Mesenteric fat pad (tissue), 1 donor: ENCODE data around the gene KDELR3. TPM values are rescaled to one million over a fixed set of nuclear protein-coding genes. Genes with fewer than 3 reads are reported as not detected.

ENCODE experiments used
- DNase-seq: peaks from one replicate; pipeline ENCODE4 v3.0.0-alpha.2; 2020; ENCODE audit warnings: low spot score
- total RNA-seq: library from RNA; stranded (reverse); fragmentation: NEBNext Ultra II Directional; extraction: Animal tissue kit (Norgen Biotek cat#: 25700); gene quantifications from one replicate; pipeline ENCODE4 v1.2.1, GENCODE V29; 2021
- donor health status: DM: yes; HTN: yes; CAD: no.

KDELR3 gene
- total RNA-seq, 1 donor from 2014 or later = 19.0 TPM

GRCh38 chr22:38513063-38513462, 45.2 kb downstream of the KDELR3 start:
- DNase-seq = no peak

GRCh38 chr22:38518620-38519019, 50.7 kb downstream of the KDELR3 start:
- DNase-seq = no peak

GRCh38 chr22:38519453-38520250, 51.8 kb downstream of the KDELR3 start:
- no peak for DNase-seq

GRCh38 chr22:38523029-38523428, 55.1 kb downstream of the KDELR3 start:
- DNase-seq = no peak

- no peak for DNase-seq
Measured at GRCh38 chr22:38523479-38523878, 55.6 kb downstream of the KDELR3 start.

- DNase-seq = no peak
Measured at GRCh38 chr22:38524429-38524828, 56.5 kb downstream of the KDELR3 start.

GRCh38 chr22:38531251-38531938, 63.5 kb downstream of the KDELR3 start:
- DNase-seq = no peak

Other genes starting within 250 kb of the KDELR3 start
- gene TMEM184B, start 195.1 kb upstream of the KDELR3 start, total RNA-seq = 84.4 TPM
- gene CSNK1E, start 150.7 kb upstream of the KDELR3 start, total RNA-seq = 138 TPM
- not detected for gene KCNJ4, start 12.9 kb upstream of the KDELR3 start, total RNA-seq
- gene DDX17, start 38.2 kb downstream of the KDELR3 start, total RNA-seq = 280 TPM
- 0.22 TPM for gene DMC1, start 102.1 kb downstream of the KDELR3 start, total RNA-seq
- 0.22 TPM for gene FAM227A, start 188.3 kb downstream of the KDELR3 start, total RNA-seq
- gene CBY1, start 188.5 kb downstream of the KDELR3 start, total RNA-seq = 18.9 TPM
- gene TOMM22, start 213.9 kb downstream of the KDELR3 start, total RNA-seq = 71.1 TPM
- 53.8 TPM for gene JOSD1, start 232.8 kb downstream of the KDELR3 start, total RNA-seq
- 40.4 TPM for gene GTPBP1, start 237.8 kb downstream of the KDELR3 start, total RNA-seq